GM21423 (cell line): ENCODE measurements around the gene IGLL5.

Experiments
- ATAC-seq: cut with Tn5 transposase; IDR thresholded peaks from one replicate; pipeline ENCODE4 v1.9.1; 2021; ENCODE audit warnings: mild to moderate bottlenecking, moderate library complexity; ENCODE audit not compliant: unreplicated experiment

IGLL5 gene

GRCh38 chr22:22887621-22888503, at the start of gene IGLL5:
Gene IGLL5 (plus strand): TSS chr22:22887816. CDS start chr22:22888054, 238 bp downstream.
- no peak for ATAC-seq

- ATAC-seq: no peak
These were observed 49.3 kb upstream of the IGLL5 start for GRCh38 chr22:22838148-22838786.

- ATAC-seq: no peak
These were observed 47.9 kb upstream of the IGLL5 start for GRCh38 chr22:22839570-22840314.

GRCh38 chr22:22840780-22841179, 46.8 kb upstream of the IGLL5 start:
- no peak for ATAC-seq

- no peak for ATAC-seq
These were observed 46.0 kb upstream of the IGLL5 start for GRCh38 chr22:22841598-22841997.

GRCh38 chr22:22842085-22842484, 45.5 kb upstream of the IGLL5 start:
- no peak for ATAC-seq

GRCh38 chr22:22843848-22844247, 43.8 kb upstream of the IGLL5 start:
- ATAC-seq: no peak

- ATAC-seq: no peak
These were observed 40.4 kb upstream of the IGLL5 start for GRCh38 chr22:22847241-22847640.

GRCh38 chr22:22848364-22848866, 39.2 kb upstream of the IGLL5 start:
- ATAC-seq: no peak

- no peak for ATAC-seq
These were observed 37.7 kb upstream of the IGLL5 start for GRCh38 chr22:22849640-22850610.

- no peak for ATAC-seq
These were observed 35.6 kb upstream of the IGLL5 start for GRCh38 chr22:22851969-22852368.

- no peak for ATAC-seq
These were observed 33.9 kb upstream of the IGLL5 start for GRCh38 chr22:22853713-22854112.

GRCh38 chr22:22854466-22854865, 33.1 kb upstream of the IGLL5 start:
- ATAC-seq: no peak

- no peak for ATAC-seq
These were observed 32.5 kb upstream of the IGLL5 start for GRCh38 chr22:22855085-22855484.

- no peak for ATAC-seq
These were observed 31.9 kb upstream of the IGLL5 start for GRCh38 chr22:22855617-22856308.

- no peak for ATAC-seq
These were observed 31.3 kb upstream of the IGLL5 start for GRCh38 chr22:22856364-22856763.

GRCh38 chr22:22856885-22857606, 30.6 kb upstream of the IGLL5 start:
- ATAC-seq: no peak

GRCh38 chr22:22857607-22858558, 29.7 kb upstream of the IGLL5 start:
- no peak for ATAC-seq
